SK-N-SH treated with all-trans-retinoic acid at 6 μM for 48 hours (cell line): ENCODE results near the gene CDHR5.

Source experiments
- ATAC-seq: fragments of 200-7000 bp; cut with Tn5 transposase; 3 replicates; pipeline ENCODE4 v1.9.1; 2020; ENCODE audit warnings: mild to moderate bottlenecking, moderate library complexity
- ARNTL ChIP-seq: fragments of 450-650 bp; formaldehyde crosslinking; IDR thresholded peaks from 2 replicates; pipeline ENCODE4 v1.5.0; 2020; ENCODE audit warnings: low read depth, mild to moderate bottlenecking, moderate library complexity, borderline replicate concordance
- BACH2 ChIP-seq: fragments of 250-450 bp; sonication (Bioruptor Pico); IDR thresholded peaks from 2 replicates; pipeline ENCODE4 v1.9.0; 2021; ENCODE audit warnings: mild to moderate bottlenecking, borderline replicate concordance
- CSDC2 ChIP-seq: fragments of 250-450 bp; sonication (Bioruptor Pico); IDR thresholded peaks from 2 replicates; pipeline ENCODE4 v1.5.0; 2020; ENCODE audit warnings: mild to moderate bottlenecking, moderate library complexity
- ESRRG ChIP-seq: fragments of 250-450 bp; sonication (Bioruptor Pico); IDR thresholded peaks from 2 replicates; pipeline ENCODE4 v1.6.1; 2021; ENCODE audit warnings: mild to moderate bottlenecking
- GLIS3 ChIP-seq: fragments of 250-450 bp; sonication (Bioruptor Pico); IDR thresholded peaks from 2 replicates; pipeline ENCODE4 v1.5.0; 2020; ENCODE audit warnings: mild to moderate bottlenecking, moderate library complexity
- ISL1 ChIP-seq: fragments of 250-450 bp; sonication (Bioruptor Pico); IDR thresholded peaks from 2 replicates; pipeline ENCODE4 v2.1.2; 2022; ENCODE audit warnings: mild to moderate bottlenecking, moderate library complexity
- OSR1 ChIP-seq: fragments of 250-450 bp; sonication (Bioruptor Pico); IDR thresholded peaks from 2 replicates; pipeline ENCODE4 v1.8.0; 2022; ENCODE audit warnings: moderate library complexity, mild to moderate bottlenecking, inconsistent platforms
- PPARA ChIP-seq: fragments of 250-450 bp; sonication (Bioruptor Pico); IDR thresholded peaks from 2 replicates; pipeline ENCODE4 v1.5.0; 2020; ENCODE audit warnings: mild to moderate bottlenecking, borderline replicate concordance
- RARB ChIP-seq: fragments of 250-450 bp; sonication (Bioruptor Pico); IDR thresholded peaks from 2 replicates; pipeline ENCODE4 v1.8.0; 2021; ENCODE audit warnings: mild to moderate bottlenecking, moderate library complexity
- TCF4 ChIP-seq: fragments of 250-450 bp; sonication (Bioruptor Pico); IDR thresholded peaks from 2 replicates; pipeline ENCODE4 v1.8.0; 2021; ENCODE audit warnings: mild to moderate bottlenecking, moderate library complexity, borderline replicate concordance
- TOX ChIP-seq: fragments of 250-450 bp; sonication (Bioruptor Pico); IDR thresholded peaks from 2 replicates; pipeline ENCODE4 v1.8.0; 2021; ENCODE audit warnings: mild to moderate bottlenecking, moderate library complexity, borderline replicate concordance
- ZFP30 ChIP-seq: fragments of 450-650 bp; formaldehyde crosslinking; IDR thresholded peaks from 2 replicates; pipeline ENCODE4 v1.5.0; 2022; ENCODE audit warnings: mild to moderate bottlenecking, moderate library complexity
- ZNF565 ChIP-seq: fragments of 450-650 bp; formaldehyde crosslinking; conservative IDR thresholded peaks from 2 replicates; pipeline ENCODE4 v1.5.0; 2020; ENCODE audit warnings: low read depth, mild to moderate bottlenecking, moderate library complexity
- ZNF70 ChIP-seq: fragments of 450-650 bp; formaldehyde crosslinking; IDR thresholded peaks from 2 replicates; pipeline ENCODE4 v1.5.0; 2020; ENCODE audit warnings: mild to moderate bottlenecking, moderate library complexity
- ZNF8 ChIP-seq: fragments of 450-650 bp; formaldehyde crosslinking; IDR thresholded peaks from 2 replicates; pipeline ENCODE4 v1.5.0; 2020; ENCODE audit warnings: mild to moderate bottlenecking, moderate library complexity
- TF ChIP-seq, protein P1 (sequence below): fragments of 250-450 bp; sonication (Bioruptor Pico); IDR thresholded peaks from 2 replicates; pipeline ENCODE4 v1.8.0; 2020; ENCODE audit warnings: mild to moderate bottlenecking, moderate library complexity, borderline replicate concordance
- TF ChIP-seq, protein P2 (sequence below): fragments of 250-450 bp; sonication (Bioruptor Pico); IDR thresholded peaks from 2 replicates; pipeline ENCODE4 v1.5.1; 2020; ENCODE audit warnings: low read depth, mild to moderate bottlenecking, moderate library complexity
- TF ChIP-seq, protein P3 (sequence below): fragments of 250-450 bp; sonication (Bioruptor Pico); IDR thresholded peaks from 2 replicates; pipeline ENCODE4 v1.8.0; 2021; ENCODE audit warnings: low read depth, mild to moderate bottlenecking, moderate library complexity, borderline replicate concordance

Gene CDHR5

DNA sequence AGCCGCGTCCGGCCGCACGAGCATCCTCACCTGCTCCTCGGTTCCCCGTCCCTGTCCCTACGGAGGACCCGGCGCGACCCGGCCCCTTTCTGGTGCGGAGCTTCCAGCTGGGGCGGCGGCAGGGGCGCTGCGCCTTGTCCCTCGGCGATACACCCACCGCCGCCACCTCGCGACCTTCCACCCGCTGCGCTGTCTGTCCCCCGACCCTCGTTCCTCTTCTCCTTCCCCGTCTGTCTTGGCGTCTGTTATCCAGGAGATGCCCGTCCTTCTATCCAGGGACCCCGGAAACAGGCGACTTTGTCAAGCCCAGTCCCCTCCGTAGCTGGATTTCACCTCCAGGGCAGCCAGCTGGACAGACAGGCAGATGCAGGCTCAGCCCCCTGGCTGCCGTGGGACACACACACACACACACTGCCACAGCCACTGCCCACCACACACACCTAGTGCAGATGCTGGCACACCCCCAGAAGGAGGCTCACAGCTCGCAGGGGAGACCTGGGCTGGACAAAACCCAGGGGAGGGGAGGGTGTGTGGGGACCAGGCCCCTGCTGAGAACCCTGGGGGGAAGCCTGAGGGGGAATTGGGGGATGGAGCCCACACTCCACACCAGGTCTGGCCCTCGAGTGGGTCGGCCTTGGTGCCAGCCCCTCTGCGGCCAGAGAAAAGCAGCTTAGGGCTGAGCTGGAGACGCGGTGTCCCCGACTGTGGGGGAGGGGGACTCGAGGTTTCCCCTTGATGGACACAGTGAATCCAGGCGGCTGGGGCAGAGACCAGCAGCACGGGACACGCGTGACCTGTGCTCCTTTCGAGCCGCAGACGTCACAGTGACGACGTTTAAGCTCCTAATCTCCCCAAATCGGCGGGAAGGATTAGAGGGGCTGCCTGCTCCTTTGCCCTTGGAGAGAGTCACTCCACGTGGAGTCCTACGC is 13.1 kb upstream of the CDHR5 start (continued):
- TF ChIP-seq ESRRG (CRISPR knock-in tag) (no peak), BACH2 (no peak), OSR1 (CRISPR knock-in tag) (no peak), PPARA (CRISPR knock-in tag) (no peak), ARNTL (CRISPR knock-in tag) (no peak)

DNA sequence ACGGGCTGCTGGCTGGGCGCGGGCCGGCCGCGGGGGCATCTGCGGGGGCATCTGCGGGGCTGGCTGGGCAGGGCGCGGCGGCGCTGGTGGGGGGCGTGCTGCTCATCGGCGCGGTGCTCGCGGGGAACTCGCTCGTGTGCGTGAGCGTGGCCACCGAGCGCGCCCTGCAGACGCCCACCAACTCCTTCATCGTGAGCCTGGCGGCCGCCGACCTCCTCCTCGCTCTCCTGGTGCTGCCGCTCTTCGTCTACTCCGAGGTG is 12.5 kb upstream of the CDHR5 start:
- TF ChIP-seq, protein P1, sequence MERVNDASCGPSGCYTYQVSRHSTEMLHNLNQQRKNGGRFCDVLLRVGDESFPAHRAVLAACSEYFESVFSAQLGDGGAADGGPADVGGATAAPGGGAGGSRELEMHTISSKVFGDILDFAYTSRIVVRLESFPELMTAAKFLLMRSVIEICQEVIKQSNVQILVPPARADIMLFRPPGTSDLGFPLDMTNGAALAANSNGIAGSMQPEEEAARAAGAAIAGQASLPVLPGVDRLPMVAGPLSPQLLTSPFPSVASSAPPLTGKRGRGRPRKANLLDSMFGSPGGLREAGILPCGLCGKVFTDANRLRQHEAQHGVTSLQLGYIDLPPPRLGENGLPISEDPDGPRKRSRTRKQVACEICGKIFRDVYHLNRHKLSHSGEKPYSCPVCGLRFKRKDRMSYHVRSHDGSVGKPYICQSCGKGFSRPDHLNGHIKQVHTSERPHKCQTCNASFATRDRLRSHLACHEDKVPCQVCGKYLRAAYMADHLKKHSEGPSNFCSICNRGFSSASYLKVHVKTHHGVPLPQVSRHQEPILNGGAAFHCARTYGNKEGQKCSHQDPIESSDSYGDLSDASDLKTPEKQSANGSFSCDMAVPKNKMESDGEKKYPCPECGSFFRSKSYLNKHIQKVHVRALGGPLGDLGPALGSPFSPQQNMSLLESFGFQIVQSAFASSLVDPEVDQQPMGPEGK (CRISPR knock-in tag), result no peak
- TF ChIP-seq, protein P2, sequence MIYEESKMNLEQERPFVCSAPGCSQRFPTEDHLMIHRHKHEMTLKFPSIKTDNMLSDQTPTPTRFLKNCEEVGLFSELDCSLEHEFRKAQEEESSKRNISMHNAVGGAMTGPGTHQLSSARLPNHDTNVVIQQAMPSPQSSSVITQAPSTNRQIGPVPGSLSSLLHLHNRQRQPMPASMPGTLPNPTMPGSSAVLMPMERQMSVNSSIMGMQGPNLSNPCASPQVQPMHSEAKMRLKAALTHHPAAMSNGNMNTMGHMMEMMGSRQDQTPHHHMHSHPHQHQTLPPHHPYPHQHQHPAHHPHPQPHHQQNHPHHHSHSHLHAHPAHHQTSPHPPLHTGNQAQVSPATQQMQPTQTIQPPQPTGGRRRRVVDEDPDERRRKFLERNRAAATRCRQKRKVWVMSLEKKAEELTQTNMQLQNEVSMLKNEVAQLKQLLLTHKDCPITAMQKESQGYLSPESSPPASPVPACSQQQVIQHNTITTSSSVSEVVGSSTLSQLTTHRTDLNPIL (CRISPR knock-in tag), result no peak
- TF ChIP-seq OSR1 (CRISPR knock-in tag), result no peak
- no peak for TF ChIP-seq ZFP30
- no peak for TF ChIP-seq ISL1
- TF ChIP-seq ZNF565 (CRISPR knock-in tag), result no peak
- TF ChIP-seq TCF4 (CRISPR knock-in tag), result no peak
- no peak for TF ChIP-seq GLIS3
- TF ChIP-seq CSDC2 (CRISPR knock-in tag), result no peak
- TF ChIP-seq ZNF70 (CRISPR knock-in tag), result no peak
- no peak for ATAC-seq

DNA sequence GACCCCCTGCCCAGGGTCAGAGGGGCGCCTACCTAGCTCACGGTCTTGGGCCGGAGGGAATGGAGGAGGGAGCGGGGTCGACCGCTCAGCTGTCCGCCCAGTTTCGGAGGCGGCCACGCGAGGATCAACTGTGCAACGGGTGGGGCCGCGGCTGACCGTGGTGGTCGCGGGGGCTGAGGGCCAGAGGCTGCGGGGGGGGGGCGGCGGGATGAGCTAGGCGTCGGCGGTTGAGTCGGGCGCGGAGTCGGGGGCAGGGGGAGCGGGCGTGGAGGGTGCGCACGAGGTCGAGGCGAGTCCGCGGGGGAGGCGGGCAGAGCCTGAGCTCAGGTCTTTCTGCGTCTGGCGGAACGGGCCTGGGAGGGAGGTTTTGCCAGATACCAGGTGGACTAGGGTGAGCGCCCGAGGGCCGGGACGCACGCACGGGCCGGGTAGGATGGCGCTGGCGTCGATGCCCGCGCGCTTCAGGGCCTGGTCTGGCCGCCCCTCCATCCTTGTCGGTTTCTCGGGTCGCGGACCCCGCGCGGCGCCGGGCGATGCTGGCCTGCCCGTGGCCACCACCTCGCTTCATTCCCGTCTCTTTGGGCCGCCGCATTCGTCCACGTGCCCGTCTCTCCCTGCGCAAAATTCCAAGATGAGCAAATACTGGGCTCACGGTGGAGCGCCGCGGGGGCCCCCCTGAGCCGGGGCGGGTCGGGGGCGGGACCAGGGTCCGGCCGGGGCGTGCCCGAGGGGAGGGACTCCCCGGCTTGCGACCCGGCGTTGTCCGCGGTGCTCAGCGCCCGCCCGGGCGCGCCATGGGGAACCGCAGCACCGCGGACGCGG is 12.0 kb upstream of the CDHR5 start, which contains the start of gene DRD4:
Gene DRD4 (plus strand): TSS at position 759 of the 822 bp plus-strand sequence. CDS start 36 bp downstream, at position 795.
- peak; percentile 32 for ATAC-seq
- TF ChIP-seq, protein P3, sequence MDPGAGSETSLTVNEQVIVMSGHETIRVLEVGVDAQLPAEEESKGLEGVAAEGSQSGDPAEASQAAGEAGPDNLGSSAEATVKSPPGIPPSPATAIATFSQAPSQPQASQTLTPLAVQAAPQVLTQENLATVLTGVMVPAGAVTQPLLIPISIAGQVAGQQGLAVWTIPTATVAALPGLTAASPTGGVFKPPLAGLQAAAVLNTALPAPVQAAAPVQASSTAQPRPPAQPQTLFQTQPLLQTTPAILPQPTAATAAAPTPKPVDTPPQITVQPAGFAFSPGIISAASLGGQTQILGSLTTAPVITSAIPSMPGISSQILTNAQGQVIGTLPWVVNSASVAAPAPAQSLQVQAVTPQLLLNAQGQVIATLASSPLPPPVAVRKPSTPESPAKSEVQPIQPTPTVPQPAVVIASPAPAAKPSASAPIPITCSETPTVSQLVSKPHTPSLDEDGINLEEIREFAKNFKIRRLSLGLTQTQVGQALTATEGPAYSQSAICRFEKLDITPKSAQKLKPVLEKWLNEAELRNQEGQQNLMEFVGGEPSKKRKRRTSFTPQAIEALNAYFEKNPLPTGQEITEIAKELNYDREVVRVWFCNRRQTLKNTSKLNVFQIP, result no peak
- TF ChIP-seq RARB (CRISPR knock-in tag) (no peak), ARNTL (CRISPR knock-in tag) (no peak), GLIS3 (no peak), ZNF8 (CRISPR knock-in tag) (no peak), TOX (CRISPR knock-in tag) (no peak), ZNF70 (CRISPR knock-in tag) (no peak), ESRRG (CRISPR knock-in tag) (no peak), TCF4 (CRISPR knock-in tag) (no peak), BACH2 (no peak)
- TF ChIP-seq, protein P2 (CRISPR knock-in tag), result no peak
- TF ChIP-seq, all 23 proteins: peak for 0

DNA sequence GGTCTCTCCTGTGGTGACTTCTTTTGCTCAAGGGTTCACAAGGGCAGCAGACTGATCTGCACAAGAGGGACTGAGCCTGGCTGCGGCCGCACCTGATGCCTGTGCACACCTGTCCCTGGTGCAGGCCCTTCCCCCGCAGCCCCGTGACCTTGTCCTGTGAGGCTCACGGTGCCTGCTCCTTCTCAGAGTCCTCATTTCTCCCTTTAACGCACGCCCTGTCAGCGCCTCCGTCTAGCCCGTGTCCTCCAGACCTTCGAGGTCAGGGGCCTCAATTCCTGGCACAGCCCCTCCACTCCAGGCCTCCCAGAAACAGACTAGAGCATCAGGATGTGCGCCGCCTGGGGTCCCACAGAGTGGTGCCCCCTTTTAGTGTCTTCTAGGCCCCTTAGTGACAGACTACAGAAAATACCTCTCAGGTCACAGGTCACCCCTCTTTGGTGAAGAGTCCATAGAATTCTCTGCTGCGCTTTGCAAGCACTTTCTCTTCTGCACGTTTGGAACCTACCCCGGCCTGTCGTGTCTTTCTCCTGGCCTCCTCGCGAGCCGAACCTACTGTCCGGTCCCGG is 11.3 kb upstream of the CDHR5 start:
- ATAC-seq, result no peak

More for the DNA sequence above, 11.3 kb upstream of the CDHR5 start:
- TF ChIP-seq ZFP30, result no peak
- TF ChIP-seq BACH2, result no peak
- TF ChIP-seq ESRRG (CRISPR knock-in tag), result no peak
